ENCODE data around the gene CREB5.

DNA sequence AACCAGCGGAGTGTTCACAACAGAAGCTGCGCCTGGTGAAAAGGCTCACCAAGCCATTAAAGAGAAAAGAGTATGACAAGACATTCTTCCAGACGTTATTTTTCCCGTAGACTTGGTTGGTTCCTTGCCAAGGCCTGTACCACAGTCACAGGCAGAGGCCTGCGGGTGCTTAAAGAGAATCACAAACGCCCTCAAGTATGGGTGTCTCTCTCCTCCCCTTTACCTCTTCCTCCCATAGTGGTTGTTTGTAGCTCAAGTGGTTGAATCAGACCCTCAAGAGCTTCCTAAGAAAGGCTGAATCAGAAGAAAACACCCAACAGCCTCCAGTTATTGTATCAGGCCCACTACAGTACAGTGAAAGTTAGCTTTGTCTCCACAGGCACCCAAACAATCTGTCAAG is 169.0 kb downstream of the CREB5 start:
- TF ChIP-seq CTCF (IDR thresholded peaks at IDR 0.05) (no peak), POLR2A (IDR thresholded peaks at IDR 0.05) (no peak)
